GM18858 (cell line): Measurements from ENCODE around the gene IFT74.

Source experiments
- ATAC-seq: cut with Tn5 transposase; IDR thresholded peaks from one replicate; pipeline ENCODE4 v1.9.1; 2021; ENCODE audit not compliant: unreplicated experiment

Gene IFT74

DNA sequence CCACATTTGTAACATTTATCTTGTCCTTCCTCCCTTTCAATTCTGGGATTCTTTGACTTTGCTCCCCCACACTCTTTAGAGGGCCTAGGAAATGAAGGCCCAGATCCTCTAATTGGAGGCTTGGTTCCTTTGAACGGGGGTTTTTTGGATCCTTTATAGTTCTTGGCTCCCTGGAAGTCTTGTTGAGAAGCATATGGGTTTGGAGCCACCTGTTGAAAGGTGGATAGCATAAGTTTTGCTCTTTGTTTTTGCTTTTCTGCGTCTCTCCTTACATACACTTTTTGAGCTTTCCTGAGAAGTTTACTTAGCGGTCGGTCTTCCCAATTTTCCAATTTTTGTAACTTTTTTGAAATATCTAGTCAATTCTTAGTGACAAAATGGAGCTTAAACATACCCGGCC is 17.8 kb downstream of the IFT74 start:
- ATAC-seq: no peak

DNA sequence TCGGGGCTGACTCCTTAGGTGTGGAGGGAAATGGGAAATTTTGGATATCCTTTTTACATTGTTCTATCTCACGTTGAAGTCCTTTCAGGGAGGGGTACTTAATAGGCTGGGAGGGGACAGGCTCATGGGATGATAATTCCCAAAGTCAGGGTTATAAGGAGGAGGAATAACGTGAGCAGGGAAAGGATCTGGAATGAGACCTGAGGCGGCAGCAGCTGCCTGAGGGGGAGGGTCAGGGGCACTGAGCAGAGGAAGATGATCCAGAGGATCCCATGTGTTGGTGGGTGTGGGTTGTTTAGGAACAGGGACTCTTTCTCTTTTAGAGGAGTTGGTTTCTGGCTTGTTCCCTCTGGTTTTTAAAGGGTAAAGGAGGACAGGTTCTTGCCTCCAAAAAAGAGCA is 18.7 kb downstream of the IFT74 start:
- ATAC-seq: no peak

DNA sequence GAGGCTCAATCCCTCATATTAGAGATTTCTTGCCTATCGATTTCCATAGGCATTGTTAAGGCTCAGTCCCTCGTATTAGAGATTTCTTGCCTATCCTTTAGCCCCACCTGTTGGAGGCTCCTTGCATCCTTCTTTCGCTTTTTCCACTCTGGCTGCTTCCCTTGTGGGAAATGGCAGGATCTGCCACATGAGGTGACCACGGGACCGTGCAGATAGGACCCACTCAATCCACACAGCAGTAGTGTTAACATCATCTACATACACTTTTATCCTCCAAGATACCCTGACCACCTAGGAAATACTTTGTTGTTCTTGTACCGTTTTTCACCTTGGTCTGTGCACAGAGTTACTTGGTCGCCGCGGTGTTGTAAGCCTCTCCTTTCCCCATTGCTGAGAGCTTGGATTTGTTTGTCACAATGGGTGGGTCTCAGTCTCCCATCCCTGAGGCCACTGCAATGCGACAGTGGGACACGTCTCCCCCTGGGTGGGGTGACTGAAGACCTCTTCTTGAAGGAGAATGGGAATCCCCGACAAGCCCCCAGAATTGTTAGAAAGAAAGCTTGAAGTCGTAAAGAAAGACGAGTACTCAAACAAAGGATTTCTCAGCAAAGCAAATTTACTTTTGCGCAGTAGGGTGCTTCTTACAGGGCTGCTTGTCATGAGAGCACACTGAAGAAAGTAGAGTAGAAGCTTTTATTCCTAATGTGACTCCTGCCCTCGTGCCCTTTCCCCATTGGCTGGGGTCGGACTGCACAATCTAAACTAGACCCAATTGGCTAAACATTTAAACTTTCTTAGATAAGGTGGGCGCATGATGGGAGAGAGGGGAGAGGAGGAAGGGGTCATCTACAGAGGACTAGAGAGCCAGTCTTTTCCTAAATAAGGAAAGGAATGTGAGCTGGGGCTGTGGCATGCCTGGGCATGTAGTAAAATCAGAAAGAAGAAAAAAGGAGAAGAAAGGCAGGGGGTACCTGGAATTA is 19.8 kb downstream of the IFT74 start:
- no peak for ATAC-seq

DNA sequence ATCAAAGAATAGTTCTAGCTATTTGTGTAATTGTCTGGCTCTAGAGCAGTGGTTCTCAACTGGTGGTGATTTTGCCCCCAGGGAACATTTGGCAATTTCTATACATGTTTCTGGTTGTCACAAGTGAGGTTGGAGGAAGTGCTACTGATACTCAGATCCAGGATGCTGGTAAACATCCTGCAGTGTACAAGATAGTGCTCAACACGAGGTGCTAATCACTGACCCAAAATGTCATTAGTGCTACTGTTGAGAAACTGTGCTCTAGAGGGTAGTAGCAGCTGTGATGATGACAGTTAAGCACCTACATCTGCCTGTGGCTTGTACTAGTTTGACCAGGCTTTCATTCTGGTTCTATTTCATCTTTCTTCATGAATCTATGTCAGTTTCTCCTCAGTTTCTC is 27.1 kb downstream of the IFT74 start:
- ATAC-seq: peak; percentile 67

DNA sequence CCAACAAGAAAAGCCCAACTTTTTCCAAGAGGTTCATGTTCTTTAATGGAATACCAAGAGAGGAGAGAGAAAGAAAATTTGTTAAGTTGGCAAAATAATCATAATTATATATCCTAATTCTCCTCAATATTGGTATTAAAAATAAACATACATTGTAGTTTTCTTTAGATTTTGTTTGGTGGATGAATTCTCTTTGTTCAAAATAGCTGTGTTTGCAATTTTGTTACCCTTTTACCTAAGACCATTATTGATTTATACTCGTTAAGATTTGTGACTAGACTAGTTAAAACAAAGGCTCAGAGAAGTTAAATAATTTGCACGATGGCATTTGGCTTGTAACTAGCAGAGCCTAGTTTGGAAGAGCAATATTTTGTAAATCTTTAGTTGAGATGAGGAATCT is 39.6 kb downstream of the IFT74 start:
- no peak for ATAC-seq

DNA sequence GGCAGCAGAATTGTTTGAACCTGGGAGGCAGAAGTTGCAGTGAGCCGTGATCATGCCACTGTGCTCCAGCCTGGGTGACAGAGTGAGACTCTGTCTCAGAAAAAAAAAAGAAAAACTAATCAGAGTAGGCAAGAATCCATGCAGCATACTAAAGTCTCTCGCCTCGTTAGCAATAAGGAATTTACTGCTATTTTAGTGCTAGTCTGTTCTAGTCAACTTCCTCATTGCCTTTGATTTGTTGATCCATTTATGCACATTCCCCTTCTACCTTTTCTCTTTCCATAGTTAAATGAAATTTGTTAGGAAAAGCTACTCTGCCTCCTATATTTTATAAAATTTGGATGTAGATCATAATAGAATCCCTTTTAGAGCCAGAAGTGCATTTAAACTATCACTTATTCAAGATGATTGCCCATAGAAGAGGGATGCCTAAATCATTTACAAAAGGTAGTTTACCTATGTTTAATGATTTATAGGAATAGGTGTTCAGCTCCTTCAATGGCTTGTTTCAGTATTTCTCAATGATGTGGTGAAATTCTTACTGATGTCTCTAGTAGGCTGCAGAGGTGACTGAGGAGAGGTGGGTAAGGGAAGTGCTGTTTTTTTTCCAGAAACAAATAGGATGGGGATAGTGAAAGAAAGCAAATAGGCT is 47.3 kb downstream of the IFT74 start:
- ATAC-seq: no peak

DNA sequence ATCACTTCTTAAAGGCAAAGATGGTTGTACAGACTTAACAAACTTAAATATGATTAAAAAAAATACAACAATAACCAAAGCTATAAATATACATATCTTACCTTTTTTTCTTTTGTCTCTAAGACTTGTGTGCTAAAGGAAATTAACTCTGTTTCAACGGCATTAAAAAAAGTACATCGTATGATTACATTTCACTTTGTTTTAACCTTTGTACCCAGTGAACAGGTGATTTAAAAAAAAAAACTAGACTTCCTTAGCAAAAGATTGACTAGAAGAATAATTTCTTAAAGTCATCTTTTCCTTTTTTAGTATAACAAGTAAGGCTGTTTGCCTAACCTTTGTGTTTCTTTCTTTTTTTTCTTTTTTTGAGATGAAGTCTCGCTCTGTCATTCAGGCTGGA is 49.3 kb downstream of the IFT74 start, which contains the start of gene LRRC19:
Gene LRRC19 (minus strand): TSS at position 182 of the 400 bp plus-strand sequence. CDS start 5,978 bp downstream, outside the sequence.
- no peak for ATAC-seq

DNA sequence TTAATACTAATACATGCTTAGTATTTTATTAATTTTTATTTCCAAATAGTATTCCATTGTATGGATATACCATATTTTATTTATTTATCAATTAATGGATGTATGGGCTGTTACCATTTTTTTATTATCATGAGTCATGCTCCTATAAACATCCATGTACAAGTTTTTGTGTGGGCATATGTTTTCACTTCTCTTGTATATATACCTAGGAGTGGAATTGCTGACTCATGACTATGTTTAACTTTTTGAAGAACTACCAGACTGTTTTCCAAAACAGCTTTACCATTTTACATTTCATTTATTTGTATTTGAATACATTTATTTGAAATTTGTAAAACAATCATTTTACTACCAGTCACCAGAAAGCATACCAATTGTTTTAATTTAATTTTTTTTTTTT is 63.4 kb downstream of the IFT74 start:
- ATAC-seq: no peak

DNA sequence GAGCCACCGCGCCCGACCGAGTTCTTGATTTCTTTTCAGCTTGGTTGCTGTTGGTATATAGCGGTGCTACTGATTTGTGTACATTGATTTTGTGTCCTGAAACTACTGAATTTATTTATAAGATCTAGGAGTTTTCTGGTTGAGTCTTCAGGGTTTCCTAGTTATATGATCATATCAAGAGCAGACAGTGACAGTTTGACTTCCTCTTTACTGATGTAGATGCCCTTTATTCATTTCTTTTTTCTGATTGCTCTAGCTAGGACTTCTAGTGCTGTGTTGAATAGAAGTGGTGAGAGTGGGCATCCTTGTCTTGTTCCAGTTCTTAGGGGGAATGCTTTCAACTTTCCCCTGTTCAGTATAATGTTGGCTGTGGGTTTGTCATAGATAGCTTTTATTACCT is 66.7 kb downstream of the IFT74 start:
- no peak for ATAC-seq

DNA sequence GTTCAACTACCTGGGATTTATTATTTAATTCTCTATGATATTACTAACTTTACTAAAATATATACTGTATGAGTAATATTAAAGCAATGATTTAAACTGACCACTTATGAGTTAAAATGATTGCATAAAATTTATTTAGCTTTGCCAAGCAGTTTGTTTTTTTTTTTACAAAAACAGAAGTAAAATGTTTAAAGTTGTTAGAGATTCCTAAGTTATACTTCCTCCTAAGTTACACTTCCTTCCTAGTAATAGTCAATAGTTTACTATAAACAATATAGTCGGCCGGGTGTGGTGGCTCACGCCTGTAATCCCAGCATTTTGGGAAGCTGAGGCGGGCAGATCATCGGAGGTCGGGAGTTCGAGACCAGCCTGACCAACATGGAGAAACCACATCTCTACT is 73.0 kb downstream of the IFT74 start:
- no peak for ATAC-seq

DNA sequence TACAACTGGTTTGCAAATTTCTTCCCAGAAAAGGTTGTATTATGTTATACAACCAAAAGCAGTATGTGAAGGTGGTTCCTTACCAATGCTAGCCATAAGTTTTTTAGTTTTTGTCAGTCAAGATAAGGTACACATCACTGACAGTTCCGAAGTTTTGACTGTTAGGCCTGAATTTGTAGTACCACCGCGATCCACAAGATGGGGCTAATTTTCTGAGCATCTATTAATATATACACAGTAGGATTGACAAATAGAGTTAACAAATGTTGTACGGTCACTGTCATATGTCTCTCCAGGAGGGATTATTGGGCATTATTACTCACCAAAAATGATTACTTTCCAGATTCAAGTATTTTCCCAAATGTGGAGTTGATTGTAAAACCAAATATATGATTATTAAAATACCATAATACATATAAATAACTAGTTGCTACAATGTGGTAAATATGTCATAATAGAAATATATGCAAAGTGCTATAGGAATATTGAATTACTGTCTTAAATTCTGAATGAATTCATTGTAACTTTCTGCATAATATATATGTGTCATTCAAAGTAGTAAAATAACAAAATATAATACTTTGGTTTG is 77.7 kb downstream of the IFT74 start:
- ATAC-seq: peak; percentile 82

DNA sequence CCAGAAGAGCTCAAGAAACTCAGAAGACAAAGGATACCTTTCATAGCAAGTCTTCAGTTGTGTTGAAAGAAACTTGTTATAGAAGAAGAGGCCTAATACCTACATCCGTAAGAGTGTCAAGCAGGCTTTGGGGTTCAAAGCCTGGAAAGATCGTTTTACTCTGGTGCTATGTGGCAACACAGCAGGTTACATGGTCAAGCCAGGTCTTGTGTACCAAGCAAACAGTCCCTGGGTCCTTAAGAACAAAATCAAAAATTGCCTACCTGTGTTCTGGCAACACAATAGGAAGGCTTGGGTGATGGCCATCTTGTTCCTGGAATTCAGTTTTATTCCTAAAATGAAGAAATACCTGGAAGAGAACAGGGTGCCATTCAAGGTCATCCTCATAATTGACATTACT is 81.3 kb downstream of the IFT74 start:
- no peak for ATAC-seq

DNA sequence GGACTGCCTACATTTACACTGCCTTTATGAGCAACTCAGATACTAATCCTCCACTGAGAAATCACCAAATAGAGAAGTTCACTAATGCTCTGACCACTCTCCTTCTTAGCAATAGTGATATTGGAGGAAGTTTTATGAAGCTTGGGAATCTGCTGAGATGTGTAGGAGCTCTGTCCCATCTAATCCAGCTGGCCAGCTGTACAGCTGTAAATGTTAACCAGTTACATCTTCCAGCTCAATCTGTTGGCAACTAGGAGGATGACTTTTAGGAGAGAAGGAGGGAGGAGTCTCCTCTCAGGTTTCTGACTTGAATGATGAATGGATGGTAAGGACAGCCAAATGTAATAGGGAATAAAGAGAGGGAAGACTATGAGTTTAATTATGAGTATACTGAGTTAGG is 85.5 kb downstream of the IFT74 start:
- no peak for ATAC-seq

DNA sequence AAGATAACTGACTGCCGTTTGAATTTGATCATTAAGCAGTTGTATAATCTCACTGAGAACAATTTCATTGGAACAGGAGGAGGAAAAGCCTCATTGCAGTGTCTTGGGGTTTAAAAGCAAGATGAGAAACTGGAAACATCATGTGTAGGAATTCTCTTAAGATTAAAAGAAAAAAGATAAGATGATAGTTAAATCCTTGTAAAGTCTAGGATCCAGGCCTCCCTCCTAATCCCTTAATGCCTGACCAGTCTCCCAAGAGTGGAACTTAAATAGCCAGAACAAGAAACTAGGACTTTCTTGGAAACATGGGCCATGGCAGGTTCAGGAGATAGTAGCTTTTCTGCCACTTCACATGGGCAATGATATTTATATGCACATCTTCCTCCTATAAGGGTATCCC is 86.3 kb downstream of the IFT74 start:
- ATAC-seq: no peak

DNA sequence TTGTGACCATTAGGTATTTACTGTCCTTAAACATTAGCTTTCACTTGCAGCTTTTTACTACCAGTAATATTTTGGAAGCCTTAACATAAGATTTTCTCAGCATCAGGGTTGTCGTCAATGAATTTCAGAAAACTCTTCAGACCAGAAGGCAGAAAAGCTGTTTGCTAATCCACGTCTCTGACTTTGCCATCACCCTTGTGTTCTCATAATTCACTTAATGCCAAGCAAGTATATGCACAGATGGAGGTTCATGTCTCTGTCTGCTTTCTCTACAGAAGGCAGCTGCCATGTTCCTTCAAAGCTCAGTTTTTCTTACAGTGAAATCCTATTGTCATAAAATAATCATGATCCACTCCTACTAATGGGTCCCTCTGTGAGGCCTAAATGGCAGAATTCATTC is 87.0 kb downstream of the IFT74 start:
- ATAC-seq: no peak

DNA sequence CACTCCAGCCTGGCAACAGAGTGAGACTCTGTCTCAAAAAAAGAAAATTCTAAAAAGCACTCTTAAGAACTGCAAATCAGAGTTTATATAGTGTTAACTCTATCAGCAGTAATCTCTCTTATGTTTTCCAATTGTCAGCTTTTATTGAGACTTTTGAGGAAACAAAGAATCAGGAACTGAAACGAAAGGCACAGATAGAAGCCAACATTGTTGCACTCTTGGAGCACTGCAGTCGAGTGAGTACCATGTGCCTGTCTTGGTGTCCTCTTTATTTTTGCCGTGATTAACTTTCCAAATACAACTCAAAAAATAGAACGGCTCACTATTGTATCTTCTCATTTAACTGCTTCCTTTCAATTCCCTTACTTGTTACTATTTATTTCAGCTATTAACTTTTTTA is 90.9 kb downstream of the IFT74 start:
- ATAC-seq: no peak

DNA sequence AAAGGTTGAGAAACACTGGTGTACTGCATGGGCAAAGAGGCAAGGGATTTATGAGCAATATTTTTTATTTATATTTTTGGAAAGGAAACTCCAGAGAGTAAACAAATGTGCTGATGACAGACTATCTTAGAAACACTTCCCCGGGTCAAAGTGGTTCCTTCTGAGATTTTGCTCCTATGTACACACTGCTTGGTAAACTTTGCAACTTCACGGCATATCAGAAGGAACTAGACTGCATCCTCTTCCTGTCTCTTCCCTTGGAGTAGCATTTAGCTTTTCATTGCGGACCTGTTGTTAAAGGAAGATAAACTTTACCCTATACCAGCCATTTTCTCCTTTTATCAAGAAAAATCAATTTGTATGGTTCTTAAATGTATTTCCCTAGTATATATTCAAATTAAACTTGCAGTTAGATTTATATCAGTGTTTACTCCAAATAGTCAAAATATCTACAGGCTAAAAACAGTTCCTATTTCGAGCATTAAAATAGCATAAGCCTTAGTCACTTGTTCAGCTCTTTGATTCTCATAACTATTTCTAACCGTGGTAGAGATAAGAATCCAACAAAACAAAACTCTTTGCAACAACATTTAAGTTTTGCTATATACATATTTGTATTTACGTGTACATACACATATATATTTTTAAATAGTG is 97.3 kb downstream of the IFT74 start:
- no peak for ATAC-seq

DNA sequence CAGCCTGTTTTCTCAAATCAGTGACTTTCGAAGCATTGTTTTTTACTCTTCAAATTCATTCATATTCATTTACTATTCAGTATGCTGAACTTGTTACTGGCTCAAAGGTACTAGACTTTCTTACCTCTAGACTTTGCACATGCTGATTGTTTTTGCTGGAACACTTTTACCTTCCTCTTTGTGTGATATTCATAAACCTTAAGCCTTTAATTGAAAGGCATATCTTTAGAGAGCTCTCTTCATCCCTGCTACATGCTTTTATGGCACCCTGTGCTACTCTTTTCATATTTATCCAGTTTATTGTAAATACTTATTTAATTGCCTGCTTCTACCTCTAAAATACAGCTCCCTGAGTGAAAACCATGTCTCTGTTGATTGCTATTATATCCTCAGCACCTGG is 97.9 kb downstream of the IFT74 start:
- no peak for ATAC-seq

DNA sequence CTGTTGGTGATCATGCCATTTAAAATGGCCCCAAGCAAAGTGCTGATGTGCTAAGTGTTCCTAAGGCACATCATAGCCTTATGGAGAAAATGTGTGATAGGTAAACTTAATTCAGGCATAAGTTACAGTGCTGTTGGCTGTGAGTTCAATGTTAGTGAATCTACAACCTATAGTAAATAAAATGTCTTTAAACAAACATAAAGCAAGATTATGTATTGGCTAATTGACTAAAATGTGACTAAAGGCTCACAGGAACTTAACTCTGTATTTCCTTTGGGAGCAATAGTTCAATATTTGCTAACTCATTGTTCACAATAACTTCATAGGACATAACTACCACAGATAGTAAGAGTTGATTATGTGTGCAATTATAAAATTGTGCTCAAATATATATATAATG is 98.6 kb downstream of the IFT74 start:
- no peak for ATAC-seq

DNA sequence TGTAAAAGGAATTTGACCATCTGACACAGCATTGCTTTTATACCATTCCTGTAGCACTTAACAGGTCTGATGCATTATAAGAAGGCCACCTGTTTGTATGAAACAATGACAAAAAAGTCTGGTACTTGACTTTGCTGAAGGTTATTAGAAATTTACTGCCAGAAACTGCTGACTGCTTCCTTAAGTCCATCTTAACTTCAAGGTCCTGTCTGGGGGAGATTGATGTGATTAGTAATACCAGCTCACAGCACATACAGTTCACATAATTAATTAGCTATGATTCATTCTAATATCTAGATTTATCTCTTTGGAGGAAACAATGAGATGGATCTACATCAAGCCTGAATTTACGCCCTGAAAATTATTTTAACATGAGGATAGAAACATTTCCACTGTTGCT is 103.2 kb downstream of the IFT74 start:
- ATAC-seq: no peak

DNA sequence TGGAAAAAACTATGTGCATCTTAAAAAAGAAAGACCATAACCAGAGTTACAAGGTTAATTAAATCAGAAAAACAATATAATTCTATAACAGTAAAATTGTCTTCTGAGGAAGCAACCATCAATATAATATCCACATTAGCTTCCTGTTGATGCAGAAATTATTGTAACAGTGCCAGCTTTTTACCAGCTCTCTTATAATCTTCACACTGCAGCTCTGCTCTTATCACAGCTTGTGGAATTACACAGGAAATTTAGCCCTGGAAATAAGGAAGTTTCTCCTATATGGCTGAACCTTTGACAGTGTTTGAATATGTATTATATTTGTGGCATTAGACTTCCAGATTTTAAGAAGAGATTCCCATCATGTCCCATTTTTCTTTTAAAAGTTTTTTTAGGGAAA is 103.7 kb downstream of the IFT74 start:
- ATAC-seq: no peak
